Peyer's patch (tissue), 4 donors: ENCODE results near the gene ACADVL.

ENCODE experiments used
- POLR2A ChIP-seq, 2 donors: fragments of 450-650 bp; IDR thresholded peaks; one replicate each; pipeline ENCODE4 v1.5.1; 2017; ENCODE audit warnings: antibody characterized with exemption in 2 of 2, mild to moderate bottlenecking in 2 of 2, moderate library complexity in 2 of 2
- TF ChIP-seq, protein P1 (sequence below), 6 experiments: fragments of 450-650 bp in 4 of 6; fragments of 200-600 bp in 2 of 6; sonication (generic) in 1 of 6; IDR thresholded peaks; one replicate each; pipeline ENCODE4 v1.5.1; 2017 to 2019; ENCODE audit warnings: antibody characterized with exemption in 6 of 6, mild to moderate bottlenecking in 3 of 6, moderate library complexity in 1 of 6

DNA sequence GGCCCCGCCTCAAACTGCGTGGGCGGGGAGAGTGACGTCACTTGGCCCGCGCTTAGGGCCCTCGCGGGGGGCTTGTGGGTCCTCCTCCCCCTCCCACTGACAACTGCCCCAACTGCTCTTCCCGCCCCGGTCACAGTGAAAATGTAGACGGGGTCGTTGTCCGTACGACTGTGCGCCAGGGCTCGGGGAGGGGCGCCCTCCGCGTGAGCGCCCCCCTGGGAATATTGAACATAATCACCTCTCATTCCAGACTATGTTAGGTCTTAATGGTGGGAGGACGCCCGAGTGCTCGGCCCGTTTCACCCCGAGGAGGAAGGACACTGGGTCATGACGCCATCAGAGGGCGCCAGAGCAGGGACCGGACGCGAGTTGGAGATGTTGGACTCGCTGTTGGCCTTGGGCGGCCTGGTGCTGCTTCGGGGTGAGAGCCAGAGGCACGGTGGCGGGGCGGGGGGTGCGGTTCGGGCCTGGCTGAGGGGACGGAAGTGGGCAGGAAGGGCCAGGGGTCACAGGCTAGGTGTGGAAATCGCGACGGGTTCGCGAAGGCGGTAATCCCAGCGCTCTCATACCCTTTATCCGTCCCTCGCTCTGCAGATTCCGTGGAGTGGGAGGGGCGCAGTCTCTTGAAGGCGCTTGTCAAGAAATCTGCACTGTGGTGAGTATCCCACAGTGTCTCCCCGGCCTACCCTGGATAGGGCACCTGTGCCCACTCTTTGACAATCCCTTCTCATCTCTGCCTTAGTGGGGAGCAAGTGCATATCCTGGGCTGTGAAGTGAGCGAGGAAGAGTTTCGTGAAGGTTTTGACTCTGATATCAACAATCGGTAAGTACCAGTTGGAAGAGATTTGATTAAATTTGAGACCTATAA lies 32.7 kb downstream of the ACADVL start, which contains the start of gene ELP5:
- TF ChIP-seq, protein P1, sequence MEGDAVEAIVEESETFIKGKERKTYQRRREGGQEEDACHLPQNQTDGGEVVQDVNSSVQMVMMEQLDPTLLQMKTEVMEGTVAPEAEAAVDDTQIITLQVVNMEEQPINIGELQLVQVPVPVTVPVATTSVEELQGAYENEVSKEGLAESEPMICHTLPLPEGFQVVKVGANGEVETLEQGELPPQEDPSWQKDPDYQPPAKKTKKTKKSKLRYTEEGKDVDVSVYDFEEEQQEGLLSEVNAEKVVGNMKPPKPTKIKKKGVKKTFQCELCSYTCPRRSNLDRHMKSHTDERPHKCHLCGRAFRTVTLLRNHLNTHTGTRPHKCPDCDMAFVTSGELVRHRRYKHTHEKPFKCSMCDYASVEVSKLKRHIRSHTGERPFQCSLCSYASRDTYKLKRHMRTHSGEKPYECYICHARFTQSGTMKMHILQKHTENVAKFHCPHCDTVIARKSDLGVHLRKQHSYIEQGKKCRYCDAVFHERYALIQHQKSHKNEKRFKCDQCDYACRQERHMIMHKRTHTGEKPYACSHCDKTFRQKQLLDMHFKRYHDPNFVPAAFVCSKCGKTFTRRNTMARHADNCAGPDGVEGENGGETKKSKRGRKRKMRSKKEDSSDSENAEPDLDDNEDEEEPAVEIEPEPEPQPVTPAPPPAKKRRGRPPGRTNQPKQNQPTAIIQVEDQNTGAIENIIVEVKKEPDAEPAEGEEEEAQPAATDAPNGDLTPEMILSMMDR (IDR thresholded peaks at IDR 0.05), result peak in 5 of 6 experiments; percentile 22 to 54 (median 37)
- TF ChIP-seq POLR2A (IDR thresholded peaks at IDR 0.05), result peak; percentile 66 to 77
